Measurements from ENCODE around the gene ABLIM3.

ABLIM3 gene

DNA sequence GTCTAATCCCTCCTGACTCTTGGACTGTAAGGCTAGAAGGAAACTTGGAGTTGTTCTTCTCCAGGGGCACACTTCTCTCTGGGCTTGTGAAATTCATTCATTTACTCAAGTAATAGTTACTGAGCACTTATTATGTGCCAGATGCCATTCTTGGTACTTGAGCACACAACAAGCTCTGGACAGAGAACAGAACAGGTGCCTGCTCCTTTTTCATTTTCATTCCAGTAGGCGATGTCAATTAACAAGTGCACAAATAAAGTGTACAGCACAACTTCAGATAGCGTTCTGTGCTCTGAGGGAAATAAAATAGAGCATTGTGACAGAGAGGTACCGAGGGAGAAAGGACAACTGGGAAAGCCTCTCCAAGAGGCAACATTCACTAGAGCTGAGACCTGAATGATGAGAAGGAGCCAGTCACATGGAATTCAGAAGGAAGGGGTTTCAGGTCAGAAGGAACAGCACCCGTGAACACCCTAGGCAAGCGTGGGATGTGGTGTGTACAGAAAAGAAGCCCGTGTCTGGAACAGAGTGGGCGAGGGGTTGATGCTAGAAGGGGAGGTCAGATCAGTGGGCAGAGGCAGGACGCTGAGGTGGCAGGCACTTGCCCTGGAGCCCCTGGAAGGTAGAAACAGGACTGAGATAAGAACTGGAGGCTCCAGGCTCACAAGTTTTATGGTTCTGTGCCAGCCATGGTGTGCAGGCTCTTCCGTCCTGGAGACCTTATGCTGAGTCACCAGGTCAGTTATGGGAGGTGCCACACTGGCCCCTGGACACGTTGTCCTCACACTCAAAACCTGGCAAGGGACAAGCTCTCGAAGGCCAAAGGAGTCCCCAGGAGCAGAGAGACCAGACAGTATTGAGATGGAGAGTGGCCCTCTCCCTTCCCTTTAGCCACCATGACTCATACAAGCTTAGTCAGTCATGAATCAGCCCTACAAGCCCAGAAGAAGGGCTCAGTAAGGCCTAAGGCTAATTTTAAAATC is 7.2 kb upstream of the ABLIM3 start:
- DNase-seq = no peak

DNA sequence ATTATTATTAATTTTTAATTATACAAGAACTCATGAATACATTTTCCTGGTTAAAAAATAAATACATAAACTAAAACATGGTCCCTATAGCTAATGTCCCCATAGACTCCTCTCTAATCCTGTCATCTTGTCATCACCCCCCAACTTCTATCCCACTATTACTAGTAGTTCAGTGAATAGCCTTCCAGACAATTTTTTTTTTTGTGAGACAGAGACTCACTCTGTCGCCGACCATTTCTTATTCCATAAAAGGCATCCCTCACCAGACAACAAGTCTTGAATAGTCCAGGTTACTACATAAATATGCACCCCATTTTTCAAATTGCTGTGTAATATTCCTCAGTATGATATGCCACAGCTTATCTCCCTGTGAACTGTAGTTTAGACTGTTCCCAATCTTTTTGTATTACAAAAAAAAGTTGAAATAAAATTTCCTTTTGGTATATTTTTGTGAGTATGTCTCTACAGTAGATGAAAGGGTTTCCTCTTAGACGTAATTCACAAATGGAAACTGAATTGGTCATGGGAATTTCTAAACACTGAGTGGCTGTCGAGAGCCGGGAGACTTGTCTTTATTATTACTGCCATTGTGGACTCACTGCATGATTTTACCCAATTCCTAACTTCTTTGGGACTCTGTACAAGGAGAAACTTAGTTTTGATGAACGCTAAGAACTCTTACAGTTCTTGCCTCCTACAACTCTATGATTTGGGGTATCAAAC is 6.4 kb upstream of the ABLIM3 start:
- no peak for DNase-seq

DNA sequence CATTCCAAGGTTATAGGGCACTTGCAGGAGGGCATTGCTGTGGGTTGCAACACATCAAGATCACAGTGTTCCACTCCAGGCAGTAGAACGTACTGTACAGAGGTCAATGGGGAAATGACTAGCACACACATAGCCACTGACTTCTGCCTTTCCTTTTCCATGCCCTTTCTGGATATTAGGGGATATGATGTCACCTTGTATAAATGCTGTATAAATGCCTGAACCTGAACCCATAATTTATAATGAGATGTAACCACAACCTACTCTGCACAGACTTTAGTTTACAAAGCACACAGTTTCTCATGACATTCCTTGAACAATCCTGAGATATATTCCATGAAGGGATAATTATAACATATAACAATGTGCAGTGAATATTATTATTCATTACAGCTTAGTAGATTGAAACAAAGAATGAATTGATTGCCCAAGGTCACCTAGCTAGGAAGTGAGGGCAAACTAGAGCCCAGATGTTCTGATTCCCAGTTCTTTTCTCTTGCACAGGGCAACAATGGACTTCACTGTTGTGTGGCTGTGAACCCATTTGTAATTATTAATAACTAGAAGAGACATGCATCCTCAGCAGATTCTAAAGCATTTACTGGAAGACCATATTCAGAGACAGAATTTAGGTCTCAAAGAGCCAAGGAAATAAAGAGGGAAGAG is 5.6 kb upstream of the ABLIM3 start:
- DNase-seq = no peak

GRCh38 chr5:149138182-149138923 is 2.9 kb upstream of the ABLIM3 start:
- DNase-seq = no peak

GRCh38 chr5:149140197-149141002 is 893 bp upstream of the ABLIM3 start:
- no peak for DNase-seq

DNA sequence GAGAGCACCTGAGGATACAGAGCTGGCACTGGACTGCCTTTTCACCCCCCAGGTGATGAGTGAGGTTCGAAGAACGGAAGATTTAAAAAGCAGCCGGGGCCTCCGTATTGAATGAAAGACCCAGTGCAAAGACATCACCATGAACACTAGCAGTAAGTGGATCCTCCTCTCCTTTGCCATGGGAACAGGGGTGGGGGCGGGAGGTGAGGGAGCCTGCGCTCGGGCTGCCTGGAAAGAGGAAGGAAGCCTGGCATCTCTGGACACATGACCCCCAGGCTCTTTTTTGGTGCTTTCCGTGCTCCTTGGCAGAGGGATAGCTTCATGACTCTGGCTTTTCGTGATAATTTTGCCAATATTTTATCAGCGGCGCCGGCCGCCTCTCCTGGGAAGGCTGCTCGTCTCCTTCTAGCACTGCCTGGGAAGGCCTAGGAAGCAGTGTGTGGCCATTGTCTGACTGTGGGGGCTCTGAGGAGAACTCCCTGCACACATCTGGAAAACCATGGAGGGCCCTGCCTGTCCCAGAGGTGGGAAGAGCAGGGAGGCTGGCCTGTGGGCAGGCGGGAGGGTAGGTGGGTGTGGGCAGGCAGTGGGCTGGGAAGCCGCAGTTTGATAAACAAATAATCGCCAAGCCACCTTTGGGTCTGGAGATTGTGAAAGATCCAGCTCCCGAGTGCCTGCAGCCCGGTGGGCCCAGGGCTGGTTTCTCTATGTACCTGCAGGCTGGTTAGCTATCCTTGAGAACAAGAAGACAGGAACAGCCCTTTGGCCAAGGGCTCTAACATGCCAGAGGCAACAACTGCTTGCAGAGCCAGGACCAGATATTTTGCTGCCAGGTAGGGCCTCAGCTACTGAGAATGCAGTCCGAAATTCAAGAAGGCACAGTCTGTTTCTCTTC is 911 bp downstream of the ABLIM3 start:
- DNase-seq = no peak

DNA sequence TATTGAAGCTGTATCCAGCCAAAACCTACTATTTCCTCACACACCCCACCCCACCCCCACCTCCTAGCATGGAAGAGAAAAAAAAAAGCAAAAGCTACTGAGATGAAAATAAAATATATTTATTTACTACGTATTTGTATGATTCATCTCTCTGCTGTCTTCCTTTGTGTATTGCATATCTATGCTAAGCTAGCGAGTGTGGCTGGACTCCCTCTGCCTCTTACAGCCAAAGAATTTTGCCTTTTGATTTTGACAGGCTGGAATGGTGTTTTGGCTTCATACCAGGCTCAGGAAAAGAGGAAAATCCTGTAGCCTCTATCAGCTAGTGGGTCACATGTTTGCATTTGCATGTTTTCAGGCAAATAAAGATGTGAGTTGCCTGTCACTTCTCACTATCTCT is 2.2 kb downstream of the ABLIM3 start:
- no peak for DNase-seq

GRCh38 chr5:149144637-149145036 is 3.3 kb downstream of the ABLIM3 start:
- no peak for DNase-seq

GRCh38 chr5:149145138-149145537 is 3.8 kb downstream of the ABLIM3 start:
- DNase-seq = no peak

- no peak for DNase-seq
These were observed 6.4 kb downstream of the ABLIM3 start for GRCh38 chr5:149147676-149148075.

DNA sequence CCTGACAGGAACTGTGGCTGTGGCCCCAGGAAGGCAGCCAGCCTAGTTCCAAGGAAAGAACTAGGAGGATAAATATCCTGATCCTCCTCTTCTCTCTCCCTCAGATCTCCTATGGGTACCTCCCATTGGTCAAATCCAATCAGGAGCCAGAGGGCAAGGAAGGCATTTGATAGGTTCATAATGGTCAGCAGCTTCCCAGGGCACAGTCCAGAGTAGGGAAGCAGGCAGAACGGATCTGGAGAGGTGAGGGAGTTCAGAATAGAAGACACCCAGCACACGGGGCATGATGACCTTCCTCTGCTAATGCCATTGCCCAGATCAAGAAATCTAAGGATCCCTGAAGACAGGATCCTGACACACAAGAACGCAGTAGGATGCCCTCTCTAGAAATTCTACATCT is 8.6 kb downstream of the ABLIM3 start:
- DNase-seq = no peak

DNA sequence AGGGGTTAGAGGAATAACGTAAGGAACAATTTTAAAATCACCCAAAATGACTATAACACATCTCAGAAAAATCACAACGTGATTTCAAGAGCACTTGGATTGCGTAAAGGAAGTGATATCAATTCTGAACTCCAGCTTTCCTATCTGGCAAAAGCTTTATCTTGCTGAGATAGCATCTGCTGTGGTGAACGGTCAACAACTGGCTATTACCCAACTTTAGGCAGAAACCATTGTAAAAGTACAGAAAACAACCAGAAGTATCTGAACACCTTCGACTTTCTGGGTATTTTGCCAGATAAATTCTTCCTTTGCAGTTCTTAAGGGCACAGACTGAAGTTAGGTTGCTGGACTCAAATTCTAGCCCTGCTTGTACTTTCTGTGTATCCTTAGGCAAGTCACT is 9.2 kb downstream of the ABLIM3 start:
- no peak for DNase-seq

GRCh38 chr5:149151717-149152116 is 10.4 kb downstream of the ABLIM3 start:
- no peak for DNase-seq

GRCh38 chr5:149152317-149152746 is 11.0 kb downstream of the ABLIM3 start:
- no peak for DNase-seq

GRCh38 chr5:149153193-149153750 is 12.0 kb downstream of the ABLIM3 start:
- DNase-seq = no peak

- DNase-seq = no peak
These were observed 12.7 kb downstream of the ABLIM3 start for GRCh38 chr5:149153751-149154610.

DNA sequence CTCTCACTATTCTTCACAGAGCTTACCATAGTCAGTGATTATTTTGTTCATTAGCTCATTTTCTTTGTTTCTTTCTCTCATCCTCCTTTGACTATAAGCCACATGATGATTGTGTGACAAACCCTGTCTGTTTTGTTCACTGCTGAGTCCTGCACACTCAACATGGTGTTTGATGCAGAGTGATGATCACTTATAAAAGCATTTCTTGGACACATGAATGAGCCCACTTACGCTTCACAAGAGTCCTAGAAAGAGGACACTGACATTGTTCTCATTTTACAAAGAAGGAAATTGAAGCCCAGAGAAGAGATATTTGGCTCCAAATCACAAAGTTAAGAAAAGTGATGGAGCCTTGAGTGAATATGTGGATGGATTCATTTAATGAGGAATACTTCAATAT is 13.4 kb downstream of the ABLIM3 start:
- DNase-seq = no peak

- DNase-seq = no peak
These were observed 15.3 kb downstream of the ABLIM3 start for GRCh38 chr5:149156435-149157083.

- DNase-seq = no peak
These were observed 16.0 kb downstream of the ABLIM3 start for GRCh38 chr5:149157330-149157729.
